PFSK-1 (cell line): Measurements from ENCODE around the gene DHFR2.

ENCODE experiments used
- FOXP2 ChIP-seq: optimal IDR thresholded peaks from 2 replicates; pipeline ENCODE3; 2011; ENCODE audit warnings: borderline replicate concordance, control low read depth, inconsistent platforms; ENCODE audit not compliant: insufficient read depth; ENCODE audit errors: extremely low read length, extremely low read depth
- POLR2AphosphoS5 ChIP-seq: IDR thresholded peaks from 2 replicates; pipeline ENCODE4 v1.6.1; 2012; ENCODE audit warnings: low read depth, mild to moderate bottlenecking, control low read depth, low read length, moderate library complexity
- TAF1 ChIP-seq: IDR thresholded peaks from 2 replicates; pipeline ENCODE4 v1.6.1; 2012; ENCODE audit warnings: low read length, control low read depth, borderline replicate concordance; ENCODE audit not compliant: insufficient read depth
- TF ChIP-seq, protein P1 (sequence below), 2 experiments: IDR thresholded peaks; 2 replicates each; pipeline versions ENCODE4 v1.6.1 to v1.8.0; 2011 to 2012; ENCODE audit warnings: low read depth in 2 of 2, low read length in 2 of 2, control low read depth in 1 of 2, inconsistent platforms in 1 of 2, mild to moderate bottlenecking in 1 of 2, moderate library complexity in 1 of 2; ENCODE audit not compliant: insufficient read depth in 1 of 2

DNA sequence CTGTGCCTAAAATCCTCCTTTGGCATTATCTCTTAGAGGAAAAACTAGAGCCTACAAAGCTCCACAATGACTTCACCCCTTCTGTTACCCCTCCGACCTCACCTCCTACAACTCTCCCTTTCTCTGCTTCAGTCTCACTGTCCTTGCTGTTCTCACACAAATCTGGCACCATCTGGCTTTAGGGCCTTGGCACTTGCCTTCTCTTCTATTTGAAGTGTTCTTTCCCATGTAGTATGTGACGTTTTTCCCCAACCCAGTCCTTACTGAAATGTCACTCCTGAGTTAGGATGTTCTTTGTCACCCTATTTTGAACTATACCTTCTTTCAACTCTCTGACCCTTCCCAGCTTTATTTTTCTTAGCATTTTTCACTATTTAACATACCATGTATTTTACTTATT, 43.1 kb downstream of the DHFR2 start:
- TF ChIP-seq FOXP2 (no peak), POLR2AphosphoS5 (no peak), TAF1 (no peak)
- TF ChIP-seq, protein P1, sequence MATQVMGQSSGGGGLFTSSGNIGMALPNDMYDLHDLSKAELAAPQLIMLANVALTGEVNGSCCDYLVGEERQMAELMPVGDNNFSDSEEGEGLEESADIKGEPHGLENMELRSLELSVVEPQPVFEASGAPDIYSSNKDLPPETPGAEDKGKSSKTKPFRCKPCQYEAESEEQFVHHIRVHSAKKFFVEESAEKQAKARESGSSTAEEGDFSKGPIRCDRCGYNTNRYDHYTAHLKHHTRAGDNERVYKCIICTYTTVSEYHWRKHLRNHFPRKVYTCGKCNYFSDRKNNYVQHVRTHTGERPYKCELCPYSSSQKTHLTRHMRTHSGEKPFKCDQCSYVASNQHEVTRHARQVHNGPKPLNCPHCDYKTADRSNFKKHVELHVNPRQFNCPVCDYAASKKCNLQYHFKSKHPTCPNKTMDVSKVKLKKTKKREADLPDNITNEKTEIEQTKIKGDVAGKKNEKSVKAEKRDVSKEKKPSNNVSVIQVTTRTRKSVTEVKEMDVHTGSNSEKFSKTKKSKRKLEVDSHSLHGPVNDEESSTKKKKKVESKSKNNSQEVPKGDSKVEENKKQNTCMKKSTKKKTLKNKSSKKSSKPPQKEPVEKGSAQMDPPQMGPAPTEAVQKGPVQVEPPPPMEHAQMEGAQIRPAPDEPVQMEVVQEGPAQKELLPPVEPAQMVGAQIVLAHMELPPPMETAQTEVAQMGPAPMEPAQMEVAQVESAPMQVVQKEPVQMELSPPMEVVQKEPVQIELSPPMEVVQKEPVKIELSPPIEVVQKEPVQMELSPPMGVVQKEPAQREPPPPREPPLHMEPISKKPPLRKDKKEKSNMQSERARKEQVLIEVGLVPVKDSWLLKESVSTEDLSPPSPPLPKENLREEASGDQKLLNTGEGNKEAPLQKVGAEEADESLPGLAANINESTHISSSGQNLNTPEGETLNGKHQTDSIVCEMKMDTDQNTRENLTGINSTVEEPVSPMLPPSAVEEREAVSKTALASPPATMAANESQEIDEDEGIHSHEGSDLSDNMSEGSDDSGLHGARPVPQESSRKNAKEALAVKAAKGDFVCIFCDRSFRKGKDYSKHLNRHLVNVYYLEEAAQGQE (IDR thresholded peaks at IDR 0.05; ENCODE audit: insufficient read depth in 1 of 2, low read depth in 2 of 2, low read length in 2 of 2) = no peak
